PC-9 (cell line): ENCODE data around the gene IBA57. TPM values are rescaled to one million over a fixed set of nuclear protein-coding genes. Genes with fewer than 3 reads are reported as not detected.

Experiments used
- BruUV-seq: library from RNA; stranded (reverse); fragments of 400-500 nt; replicated peaks from 2 replicates; lab custom pipeline; 2021; lab: Mats Ljungman, UMichigan
- CTCF ChIA-PET: fragments of 300-600 bp; sonication (Branson Sonifier 250); formaldehyde crosslinking; loops from one replicate; lab custom pipeline; 2022; ENCODE audit warnings: antibody characterized with exemption; lab: Charles Lee
- POLR2A ChIA-PET: fragments of 300-600 bp; sonication (Branson Sonifier 250); formaldehyde crosslinking; loops from one replicate; lab custom pipeline; 2022; ENCODE audit warnings: antibody characterized with exemption; ENCODE audit not compliant: unreplicated experiment; lab: Charles Lee
- DNase-seq, 2 experiments: peaks; one replicate each; pipeline versions ENCODE4 v3.0.0 to v3.0.0-alpha.2; 2015 to 2022; ENCODE audit warnings: mixed read lengths in 1 of 2
- H2AFZ ChIP-seq: fragments of 200-600 bp; sonication (generic); 2 replicates; pipeline ENCODE4 v1.8.1; 2017; ENCODE audit warnings: antibody characterized with exemption
- H3F3A ChIP-seq: fragments of 200-600 bp; sonication (generic); 2 replicates; pipeline ENCODE4 v1.8.1; 2017; ENCODE audit warnings: antibody characterized with exemption, mild to moderate bottlenecking, low read depth; ENCODE audit not compliant: insufficient read depth
- H3K27ac ChIP-seq: fragments of 200-600 bp; sonication (generic); 2 replicates; pipeline ENCODE4 v1.6.1; 2016; ENCODE audit warnings: mixed run types
- H3K27me3 ChIP-seq: fragments of 200-600 bp; sonication (generic); 2 replicates; pipeline ENCODE4 v1.6.1; 2016; ENCODE audit warnings: low read depth, mixed run types; ENCODE audit not compliant: insufficient read depth
- H3K36me3 ChIP-seq: fragments of 200-600 bp; sonication (generic); 2 replicates; pipeline ENCODE4 v1.6.1; 2016; ENCODE audit warnings: low read depth, mixed run types
- H3K4me1 ChIP-seq: fragments of 200-600 bp; sonication (generic); replicated peaks from 2 replicates; pipeline ENCODE4 v1.6.1; 2016; ENCODE audit warnings: mixed run types; ENCODE audit not compliant: insufficient read depth
- H3K4me2 ChIP-seq: fragments of 200-600 bp; sonication (generic); 2 replicates; pipeline ENCODE4 v1.6.1; 2017; ENCODE audit warnings: mixed run types
- H3K4me3 ChIP-seq: fragments of 200-600 bp; sonication (generic); 2 replicates; pipeline ENCODE4 v1.6.1; 2016; ENCODE audit warnings: mixed run types
- H3K79me2 ChIP-seq: fragments of 200-600 bp; sonication (generic); 2 replicates; pipeline ENCODE4 v1.6.1; 2017; ENCODE audit warnings: low read depth, mixed run types
- H3K9me2 ChIP-seq: fragments of 200-600 bp; sonication (generic); 2 replicates; pipeline ENCODE4 v1.8.1; 2017; ENCODE audit warnings: mild to moderate bottlenecking; ENCODE audit not compliant: insufficient read depth
- H3K9me3 ChIP-seq: fragments of 200-600 bp; sonication (generic); 2 replicates; pipeline ENCODE4 v1.8.1; 2016; ENCODE audit warnings: low read depth; ENCODE audit not compliant: insufficient read depth
- H4K20me1 ChIP-seq: fragments of 200-600 bp; sonication (generic); 2 replicates; pipeline ENCODE4 v1.8.1; 2017; ENCODE audit not compliant: insufficient read depth
- CTCF ChIP-seq: fragments of 200-600 bp; sonication (generic); conservative IDR thresholded peaks from 2 replicates; pipeline ENCODE4 v1.6.1; 2017; ENCODE audit warnings: mixed run types, antibody characterized with exemption, mild to moderate bottlenecking, moderate library complexity
- EZH2 ChIP-seq: fragments of 200-600 bp; sonication (generic); IDR thresholded peaks from 2 replicates; pipeline ENCODE4 v1.8.0; 2017; ENCODE audit warnings: antibody characterized with exemption, low read depth
- intact Hi-C: fragments of 100-400 bp; cut with micrococcal nuclease; formaldehyde crosslinking; loops from one replicate; pipeline ENCODE4 v1.10.0; 2022; ENCODE audit not compliant: unreplicated experiment
- total RNA-seq: library from RNA; stranded (reverse); gene quantifications from 2 replicates; pipeline ENCODE4 v1.2.3, GENCODE V29; 2021

IBA57 gene
- total RNA-seq, 1 experiment from 2014 or later, result 7.8 TPM

- H3K79me2 ChIP-seq, result no peaks in the 10 kb centered on the region
- BruUV-seq, result TSS peak; percentile 36
- no peaks in the 10 kb centered on the region for H4K20me1 ChIP-seq
- no peak for TF ChIP-seq CTCF
- no peak for TF ChIP-seq EZH2
- no peaks in the 10 kb centered on the region for H3K9me2 ChIP-seq
- CTCF ChIA-PET, result no interaction called here
- peaks cover 9% of the 10 kb centered on the region for H3K4me1 ChIP-seq
- peaks cover 10% of the 10 kb centered on the region for H3F3A ChIP-seq
- no peaks in the 10 kb centered on the region for H3K9me3 ChIP-seq
- H3K4me2 ChIP-seq, result no peak overlapping the region
- H3K27me3 ChIP-seq, result no peaks in the 10 kb centered on the region
- intact Hi-C loops, result loop anchor here (1.0 to 5.0 kb wide), 3 partner anchors 80 to 306 kb away; no protein-coding TSS in a partner anchor
- H3K36me3 ChIP-seq, result no peaks in the 10 kb centered on the region
- H2AFZ ChIP-seq, result no peak overlapping the region
- DNase-seq, result no peak
- no peak overlapping the region for H3K4me3 ChIP-seq
- no peak overlapping the region for H3K27ac ChIP-seq
- POLR2A ChIA-PET, result interaction anchor here (0.6 kb wide), 1 partner anchor 422 kb away, joined by 3 read pairs; no protein-coding TSS in a partner anchor
Observed at GRCh38 chr1:228210712-228211530, 45.3 kb downstream of the IBA57 start.

DNA sequence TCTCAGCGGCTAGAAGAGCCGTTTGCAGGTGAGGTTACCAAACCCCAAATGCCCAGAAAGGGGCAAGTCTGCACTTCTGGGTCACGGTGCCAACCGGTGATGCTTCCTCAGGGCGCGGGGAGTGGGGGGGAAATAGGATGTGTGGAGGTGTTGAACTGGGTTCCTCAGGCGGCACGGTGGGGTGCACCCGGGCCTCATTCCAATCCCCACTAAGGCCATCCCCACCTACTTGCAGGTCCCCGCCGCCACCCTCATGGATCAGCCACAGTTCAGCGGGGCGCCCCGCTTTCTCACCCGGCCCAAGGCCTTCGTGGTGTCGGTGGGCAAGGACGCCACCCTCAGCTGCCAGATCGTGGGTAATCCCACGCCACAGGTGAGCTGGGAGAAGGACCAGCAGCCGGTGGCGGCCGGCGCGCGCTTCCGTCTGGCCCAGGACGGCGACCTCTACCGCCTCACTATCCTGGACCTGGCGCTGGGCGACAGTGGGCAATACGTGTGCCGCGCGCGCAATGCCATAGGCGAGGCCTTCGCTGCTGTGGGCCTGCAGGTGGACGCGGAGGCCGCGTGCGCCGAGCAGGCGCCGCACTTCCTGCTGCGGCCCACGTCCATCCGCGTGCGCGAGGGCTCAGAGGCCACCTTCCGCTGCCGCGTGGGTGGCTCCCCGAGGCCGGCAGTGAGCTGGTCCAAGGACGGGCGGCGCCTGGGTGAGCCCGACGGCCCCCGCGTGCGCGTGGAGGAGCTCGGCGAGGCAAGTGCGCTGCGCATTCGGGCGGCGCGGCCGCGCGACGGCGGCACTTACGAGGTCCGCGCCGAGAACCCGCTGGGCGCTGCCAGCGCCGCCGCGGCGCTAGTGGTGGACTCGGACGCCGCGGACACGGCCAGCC lies 46.2 kb downstream of the IBA57 start:
- BruUV-seq, result no TSS peak
- ChIA-PET CTCF (no interaction called here), POLR2A (no interaction called here)
- Histone ChIP-seq H4K20me1 (no peaks in the 10 kb centered on the region), H3K27ac (no peak overlapping the region), H3F3A (peaks cover 10% of the 10 kb centered on the region), H3K4me1 (peaks cover 9% of the 10 kb centered on the region), H2AFZ (no peak overlapping the region), H3K4me3 (no peak overlapping the region), H3K4me2 (no peak overlapping the region), H3K36me3 (no peaks in the 10 kb centered on the region), H3K9me3 (no peaks in the 10 kb centered on the region), H3K79me2 (no peaks in the 10 kb centered on the region), H3K27me3 (no peaks in the 10 kb centered on the region), H3K9me2 (no peaks in the 10 kb centered on the region)
- no peak for DNase-seq
- intact Hi-C loops, result loop anchor here (5.0 kb wide), 2 partner anchors 166 to 306 kb away; no protein-coding TSS in a partner anchor
- TF ChIP-seq EZH2, result no peak
- TF ChIP-seq CTCF, result no peak

DNA sequence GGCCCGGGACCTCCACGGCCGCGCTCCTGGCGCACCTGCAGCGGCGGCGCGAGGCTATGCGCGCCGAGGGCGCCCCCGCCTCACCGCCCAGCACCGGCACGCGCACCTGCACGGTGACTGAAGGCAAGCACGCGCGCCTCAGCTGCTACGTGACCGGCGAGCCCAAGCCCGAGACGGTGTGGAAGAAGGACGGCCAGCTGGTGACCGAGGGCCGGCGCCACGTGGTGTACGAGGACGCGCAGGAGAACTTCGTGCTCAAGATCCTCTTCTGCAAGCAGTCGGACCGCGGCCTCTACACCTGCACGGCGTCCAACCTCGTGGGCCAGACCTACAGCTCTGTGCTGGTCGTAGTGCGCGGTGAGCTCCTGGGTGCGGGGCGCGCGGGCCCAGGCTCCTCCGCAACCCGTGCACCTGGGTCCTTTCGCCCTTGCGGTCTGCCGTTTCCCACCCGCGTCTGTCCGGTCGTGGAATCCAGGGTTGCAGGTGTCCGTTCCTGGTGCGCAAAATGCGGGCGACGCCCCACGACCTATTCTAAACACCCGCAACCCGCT lies 46.9 kb downstream of the IBA57 start:
- Histone ChIP-seq H3F3A (peaks cover 10% of the 10 kb centered on the region), H2AFZ (no peak overlapping the region), H3K9me2 (no peaks in the 10 kb centered on the region), H3K9me3 (no peaks in the 10 kb centered on the region), H4K20me1 (no peaks in the 10 kb centered on the region), H3K4me1 (peaks cover 9% of the 10 kb centered on the region), H3K4me2 (no peak overlapping the region), H3K79me2 (no peaks in the 10 kb centered on the region), H3K27me3 (no peaks in the 10 kb centered on the region), H3K4me3 (peak overlapping the region; percentile 62; the same call in 1 of the 2 replicates), H3K36me3 (no peaks in the 10 kb centered on the region), H3K27ac (no peak overlapping the region)
- ChIA-PET POLR2A (interaction anchor here (0.5 kb wide), 1 partner anchor 47 kb away, joined by 3 read pairs; no protein-coding TSS in a partner anchor), CTCF (no interaction called here)
- no peak for DNase-seq
- BruUV-seq, result no TSS peak
- TF ChIP-seq CTCF (no peak), EZH2 (no peak)
- intact Hi-C loops, result loop anchor here (5.0 kb wide), 2 partner anchors 165 to 305 kb away; no protein-coding TSS in a partner anchor
